Pancreas (tissue), 10 donors: Measurements from ENCODE around the gene ILF3. TPM values are rescaled to one million over a fixed set of nuclear protein-coding genes. Genes with fewer than 3 reads are reported as not detected.

Experiments
- ATAC-seq, 4 donors: fragments of 200-7000 bp; cut with Tn5 transposase; one replicate each; pipeline versions ENCODE4 v1.8.0 to v1.9.1; 2020; ENCODE audit warnings: mild to moderate bottlenecking in 4 of 4, moderate library complexity in 4 of 4
- DNase-seq, 6 donors: peaks; one replicate each; pipeline ENCODE4 v3.0.0-alpha.2; 2020
- FAIRE-seq: peaks from 2 replicates; lab custom pipeline; 2012; peaks lifted over from hg19 to GRCh38; lab: Jason Lieb, UNC
- H3K27ac ChIP-seq, 4 donors: fragments of 200-600 bp; sonication (generic); 1 replicate in 3 of 4; 2 replicates in 1 of 4; pipeline versions ENCODE4 v1.5.0 to v1.8.0; 2020
- H3K27me3 ChIP-seq, 4 donors: fragments of 200-600 bp; one replicate each; pipeline ENCODE4 v1.8.0; 2021
- H3K36me3 ChIP-seq, 3 donors: fragments of 200-600 bp; sonication (generic) in 1 of 3; one replicate each; pipeline versions ENCODE4 v1.5.0 to v1.8.0; 2020 to 2021
- H3K4me1 ChIP-seq, 3 donors: fragments of 200-600 bp; one replicate each; pipeline ENCODE4 v1.8.0; 2021
- H3K4me3 ChIP-seq, 4 donors: fragments of 200-600 bp; sonication (generic) in 2 of 4; one replicate each; pipeline versions ENCODE4 v1.5.0 to v1.8.0; 2020 to 2021
- H3K9me3 ChIP-seq, 4 donors: fragments of 200-600 bp; one replicate each; pipeline ENCODE4 v1.8.0; 2021
- WGBS, 2 donors: extraction: QIAGEN DNeasy Blood & Tissue Kit; methylation state at CpG; one replicate each; pipeline ENCODE4 v1.1.7; 2013; 5-methylcytosine and 5-hydroxymethylcytosine counted together
- intact Hi-C, 3 donors: fragments of 100-400 bp; cut with DNase I; formaldehyde crosslinking; loops; one replicate each; pipeline versions ENCODE4 v1.11.1 to v1.14.2; 2022
- polyA plus RNA-seq, 2 donors: library from polyadenylated mRNA; stranded (reverse); fragments of 200-250 nt; gene quantifications; one replicate each; pipeline ENCODE4 v1.2.3, GENCODE V29; 2013
- total RNA-seq, 6 donors: library from RNA; stranded (reverse); fragmentation: NEBNext Ultra II Directional in 4 of 6; extraction: Animal tissue kit (Norgen Biotek cat#: 25700) in 4 of 6; gene quantifications; one replicate each; pipeline versions ENCODE4 v1.2.1 to v1.2.4, GENCODE V29; 2021 to 2023
- TF ChIP-seq, protein P1 (sequence below), 4 donors: fragments of 200-600 bp; sonication (generic) in 3 of 4; IDR thresholded peaks; one replicate each; pipeline versions ENCODE4 v1.5.0 to v1.8.0; 2021; ENCODE audit warnings: antibody characterized with exemption in 4 of 4
- donor health status: healthy with polysubstance abuse.
- donor health status: DM: no; HTN: no; CAD: no; lungs with moderate emphysema.
- donor health status: DM: no; HTN: no; CAD: no.
- donor health status: control.
- donor health status: control.
- donor health status: Bipolar disorder and iron deficiency.
- donor health status: DM: yes; HTN: yes; CAD: no.
- donor health status: DM: no; HTN: no; CAD: no.
- donor health status: DM: no; HTN: no; CAD: no.
- donor health status: DM: yes; HTN: yes; CAD: no.

The ILF3 gene
- total and polyA plus RNA-seq, 8 donors, result 70.5 to 129 (median 109) TPM

- Histone ChIP-seq H3K27ac (peak overlapping the region in 1 of 4 donors; percentile 4), H3K27me3 (no peaks in the 10 kb centered on the region), H3K9me3 (no peaks in the 10 kb centered on the region), H3K4me1 (peaks cover 0 to 15% (median 8%) of the 10 kb centered on the region in 3 donors), H3K4me3 (peak overlapping the region in 2 of 4 donors; percentile 3 to 6), H3K36me3 (no peaks in the 10 kb centered on the region)
- ATAC-seq, result no peak
- intact Hi-C loops, result loop anchor here in 2 of 3 donors (10.0 kb wide), 3 partner anchors 68 to 148 kb away; partner anchors contain the start of gene TMED1 (in 1 of the 2)
- FAIRE-seq, result no peak
- DNase-seq, result no peak
- 14 to 19% methylated on average over 12 of the region's 12 CpGs for WGBS, 2 donors
- TF ChIP-seq, protein P1, sequence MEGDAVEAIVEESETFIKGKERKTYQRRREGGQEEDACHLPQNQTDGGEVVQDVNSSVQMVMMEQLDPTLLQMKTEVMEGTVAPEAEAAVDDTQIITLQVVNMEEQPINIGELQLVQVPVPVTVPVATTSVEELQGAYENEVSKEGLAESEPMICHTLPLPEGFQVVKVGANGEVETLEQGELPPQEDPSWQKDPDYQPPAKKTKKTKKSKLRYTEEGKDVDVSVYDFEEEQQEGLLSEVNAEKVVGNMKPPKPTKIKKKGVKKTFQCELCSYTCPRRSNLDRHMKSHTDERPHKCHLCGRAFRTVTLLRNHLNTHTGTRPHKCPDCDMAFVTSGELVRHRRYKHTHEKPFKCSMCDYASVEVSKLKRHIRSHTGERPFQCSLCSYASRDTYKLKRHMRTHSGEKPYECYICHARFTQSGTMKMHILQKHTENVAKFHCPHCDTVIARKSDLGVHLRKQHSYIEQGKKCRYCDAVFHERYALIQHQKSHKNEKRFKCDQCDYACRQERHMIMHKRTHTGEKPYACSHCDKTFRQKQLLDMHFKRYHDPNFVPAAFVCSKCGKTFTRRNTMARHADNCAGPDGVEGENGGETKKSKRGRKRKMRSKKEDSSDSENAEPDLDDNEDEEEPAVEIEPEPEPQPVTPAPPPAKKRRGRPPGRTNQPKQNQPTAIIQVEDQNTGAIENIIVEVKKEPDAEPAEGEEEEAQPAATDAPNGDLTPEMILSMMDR (IDR thresholded peaks at IDR 0.05), result no peak
Observed at GRCh38 chr19:10717054-10717355, 62.9 kb downstream of the ILF3 start.

DNA sequence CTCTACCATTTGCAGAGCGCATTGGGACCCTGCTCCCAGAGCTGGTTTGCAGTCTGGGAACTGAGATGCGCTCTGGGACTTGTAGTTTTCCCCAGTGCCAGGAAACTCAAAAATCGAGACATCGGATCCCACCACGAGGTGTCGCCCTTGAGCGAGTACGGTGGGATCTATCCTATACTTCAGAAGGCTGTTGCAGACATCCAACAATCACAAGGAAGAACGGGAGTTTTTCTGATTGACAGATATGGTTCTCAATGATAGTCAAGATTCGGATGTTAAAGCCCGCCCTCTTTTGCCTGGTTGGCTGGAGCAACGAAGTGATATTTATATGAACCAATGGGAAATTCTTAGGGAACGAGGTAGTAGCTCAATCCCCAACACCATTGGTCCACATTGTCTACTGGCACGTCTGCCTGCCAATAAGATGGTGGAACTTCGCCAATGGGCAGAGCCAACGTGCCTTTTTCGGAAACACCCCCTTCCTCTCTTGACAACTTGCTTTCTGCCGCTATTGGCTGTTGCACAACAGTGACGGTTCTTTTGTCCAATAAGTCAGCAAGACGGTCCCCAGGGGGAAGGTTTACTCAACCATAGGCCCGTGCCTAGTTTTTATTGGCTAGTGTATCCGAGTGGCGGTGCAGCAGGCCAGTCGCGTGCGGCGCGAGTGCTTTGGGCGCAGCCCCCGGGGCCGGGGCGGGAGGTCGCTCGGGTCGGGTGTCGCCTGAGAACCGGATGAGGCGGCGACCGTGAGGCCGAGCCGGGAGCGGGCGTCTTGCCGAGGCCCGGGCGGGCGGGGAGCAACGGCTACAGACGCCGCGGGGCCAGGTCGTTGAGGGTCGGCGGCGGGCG lies 63.4 kb downstream of the ILF3 start, which contains the start of gene DNM2:
DNM2 (plus strand) TSS at position 724 of the 849 bp plus-strand sequence. CDS start 164 bp downstream, outside the sequence.
- ATAC-seq (peak; percentile 86 to 92 (median 88)), DNase-seq (peak; percentile 97 to 100 (median 98)), FAIRE-seq (peak; percentile 99)
- WGBS, 2 donors, result 0% methylated on average over 57 of the region's 57 CpGs
- no peaks in the 10 kb centered on the region for H3K36me3 ChIP-seq
- peak within 1 kb of the TSS; percentile 68 to 100 (median 88) for H3K4me3 ChIP-seq
- H3K27ac ChIP-seq, result peak within 1 kb of the TSS; percentile 81 to 90 (median 88)
- H3K4me1 ChIP-seq, result peaks cover 0 to 15% (median 8%) of the 10 kb centered on the region in 3 donors
- TF ChIP-seq, protein P1 (IDR thresholded peaks at IDR 0.05), result peak; percentile 48 to 74 (median 64)
- no peaks in the 10 kb centered on the region for H3K9me3 ChIP-seq
- H3K27me3 ChIP-seq, result no peaks in the 10 kb centered on the region
- intact Hi-C loops, result loop anchor here in 2 of 3 donors (10.0 kb wide), 3 partner anchors 67 to 147 kb away; partner anchors contain the start of gene TMED1 (in 1 of the 2)

DNA sequence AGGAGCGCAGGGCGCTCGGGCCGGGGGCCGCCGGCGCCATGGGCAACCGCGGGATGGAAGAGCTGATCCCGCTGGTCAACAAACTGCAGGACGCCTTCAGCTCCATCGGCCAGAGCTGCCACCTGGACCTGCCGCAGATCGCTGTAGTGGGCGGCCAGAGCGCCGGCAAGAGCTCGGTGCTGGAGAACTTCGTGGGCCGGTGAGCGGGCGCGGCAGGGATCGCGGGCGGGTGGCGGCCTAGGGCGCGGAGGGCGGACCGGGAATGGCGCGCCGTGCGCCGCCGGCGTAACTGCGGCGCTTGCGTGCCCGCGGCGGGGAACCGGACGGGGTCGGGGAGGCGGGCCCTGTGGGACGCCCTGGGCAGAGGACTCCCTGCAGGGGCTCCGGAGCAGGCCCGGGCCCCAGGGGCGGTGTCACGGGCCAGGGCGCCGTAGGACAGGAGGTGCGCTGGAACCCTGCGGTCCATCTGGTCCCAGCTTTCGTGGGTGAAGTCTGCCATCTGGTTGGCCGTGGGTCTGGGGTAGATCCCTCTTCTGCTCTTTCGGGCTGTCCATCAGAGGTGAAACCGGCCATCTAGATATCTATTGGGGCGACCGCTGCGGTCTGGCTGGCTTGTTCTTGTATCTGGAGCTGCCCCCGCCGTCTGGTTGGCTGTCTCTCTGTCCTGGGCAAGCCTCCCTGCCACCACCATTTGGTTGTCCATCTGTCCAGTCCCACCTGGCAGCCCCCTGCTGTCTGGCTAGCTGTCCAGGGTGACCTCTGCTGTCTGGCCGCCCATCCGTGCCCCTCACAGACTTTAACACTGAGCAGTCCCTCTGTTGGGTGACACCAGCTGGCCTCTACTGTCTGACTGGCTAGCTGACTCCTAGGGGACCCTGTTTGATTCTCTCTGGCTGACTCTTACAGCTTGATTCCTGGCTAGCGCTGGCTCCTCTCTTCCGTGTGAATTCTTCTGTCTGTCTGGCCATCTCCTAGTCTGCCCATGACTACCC lies 64.4 kb downstream of the ILF3 start:
- TF ChIP-seq, protein P1 (IDR thresholded peaks at IDR 0.05), result no peak
- Histone ChIP-seq H3K4me3 (peak overlapping the region; percentile 68 to 100 (median 88)), H3K27me3 (no peaks in the 10 kb centered on the region), H3K27ac (peak overlapping the region; percentile 81 to 90 (median 88)), H3K36me3 (no peaks in the 10 kb centered on the region), H3K9me3 (no peaks in the 10 kb centered on the region), H3K4me1 (peaks cover 0 to 15% (median 8%) of the 10 kb centered on the region in 3 donors)
- intact Hi-C loops, result loop anchor here in 2 of 3 donors (10.0 kb wide), 3 partner anchors 66 to 146 kb away; partner anchors contain the start of gene TMED1 (in 1 of the 2)
- DNase-seq (peak; percentile 36 to 86 (median 68)), FAIRE-seq (no peak), ATAC-seq (peak; percentile 8 to 60 (median 28))
- WGBS, 2 donors, result 0 to 1% methylated on average over 58 to 70 of the region's 70 CpGs

DNA sequence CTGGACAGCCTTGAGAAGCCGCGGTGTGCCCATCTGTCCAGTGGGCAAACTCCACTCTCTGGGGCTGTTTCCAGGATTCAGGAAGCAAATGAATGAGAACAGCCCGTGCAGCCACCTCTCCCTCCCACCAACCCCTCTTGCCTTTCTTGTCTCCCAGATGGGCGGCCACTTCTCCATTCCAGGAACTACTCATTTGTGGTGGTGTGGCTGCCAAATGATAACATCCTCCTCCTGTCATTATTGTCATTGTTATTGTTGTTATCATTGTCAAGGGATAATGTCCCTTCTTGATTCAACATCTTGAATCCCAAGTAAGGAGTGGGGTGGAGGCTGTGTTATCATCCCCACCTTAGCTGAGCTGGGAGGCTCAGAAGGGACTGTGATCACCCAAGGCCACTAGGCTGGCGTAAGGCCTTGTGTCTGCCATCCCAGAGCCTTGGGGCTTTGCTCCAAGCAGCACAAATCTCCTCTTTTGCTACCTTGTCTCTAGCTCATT lies 65.4 kb downstream of the ILF3 start:
- Histone ChIP-seq H3K27ac (peak overlapping the region in 2 of 4 donors; percentile 86 to 90), H3K4me3 (peak overlapping the region; percentile 68 to 100 (median 88)), H3K9me3 (no peaks in the 10 kb centered on the region), H3K27me3 (no peaks in the 10 kb centered on the region), H3K36me3 (no peaks in the 10 kb centered on the region), H3K4me1 (peaks cover 0 to 15% (median 8%) of the 10 kb centered on the region in 3 donors)
- no peak for FAIRE-seq
- TF ChIP-seq, protein P1 (IDR thresholded peaks at IDR 0.05), result no peak
- 15 to 19% methylated on average over 5 of the region's 5 CpGs for WGBS, 2 donors
- ATAC-seq, result no peak
- DNase-seq, result peak in 1 of 6 donors; percentile 23
- intact Hi-C loops, result loop anchor here in 2 of 3 donors (10.0 kb wide), 3 partner anchors 65 to 145 kb away; partner anchors contain the start of gene TMED1 (in 1 of the 2)
